HG03571 (cell line): ENCODE results near the gene PTPRZ1.

Source experiments
- ATAC-seq: cut with Tn5 transposase; IDR thresholded peaks from one replicate; pipeline ENCODE4 v1.9.1; 2021; ENCODE audit not compliant: unreplicated experiment

The PTPRZ1 gene

GRCh38 chr7:121890833-121891232 is 17.9 kb downstream of the PTPRZ1 start:
- no peak for ATAC-seq

GRCh38 chr7:121891731-121892130 is 18.8 kb downstream of the PTPRZ1 start:
- no peak for ATAC-seq

GRCh38 chr7:121901026-121901425 is 28.1 kb downstream of the PTPRZ1 start:
- no peak for ATAC-seq

GRCh38 chr7:121904120-121904519 is 31.2 kb downstream of the PTPRZ1 start:
- no peak for ATAC-seq

- ATAC-seq = no peak
Observed at GRCh38 chr7:121908042-121908441, 35.1 kb downstream of the PTPRZ1 start.

- ATAC-seq = no peak
Observed at GRCh38 chr7:121909716-121910345, 36.9 kb downstream of the PTPRZ1 start.

- no peak for ATAC-seq
Observed at GRCh38 chr7:121913947-121914675, 41.1 kb downstream of the PTPRZ1 start.

- no peak for ATAC-seq
Observed at GRCh38 chr7:121914676-121915279, 41.8 kb downstream of the PTPRZ1 start.

GRCh38 chr7:121916211-121916610 is 43.2 kb downstream of the PTPRZ1 start:
- ATAC-seq = no peak

GRCh38 chr7:121919986-121920385 is 47.0 kb downstream of the PTPRZ1 start:
- no peak for ATAC-seq

- ATAC-seq = no peak
Observed at GRCh38 chr7:121924269-121925186, 51.6 kb downstream of the PTPRZ1 start.

- no peak for ATAC-seq
Observed at GRCh38 chr7:121931149-121931902, 58.4 kb downstream of the PTPRZ1 start.

- no peak for ATAC-seq
Observed at GRCh38 chr7:121932768-121933167, 59.8 kb downstream of the PTPRZ1 start.

GRCh38 chr7:121936951-121937623 is 64.1 kb downstream of the PTPRZ1 start:
- ATAC-seq = no peak

GRCh38 chr7:121938429-121938996 is 65.6 kb downstream of the PTPRZ1 start:
- ATAC-seq = no peak

- ATAC-seq = no peak
Observed at GRCh38 chr7:121940918-121941317, 68.0 kb downstream of the PTPRZ1 start.

- ATAC-seq = no peak
Observed at GRCh38 chr7:121941830-121942229, 68.9 kb downstream of the PTPRZ1 start.

- no peak for ATAC-seq
Observed at GRCh38 chr7:121945066-121945465, 72.1 kb downstream of the PTPRZ1 start.

GRCh38 chr7:121945480-121946236 is 72.7 kb downstream of the PTPRZ1 start:
- ATAC-seq = no peak
